ENCODE results near the gene CCNF. TPM values are rescaled to one million over a fixed set of nuclear protein-coding genes. Genes with fewer than 3 reads are reported as not detected.

The CCNF gene
- total and polyA plus RNA-seq, 9 of the 15 experiments (the other 6 are each of a cell fraction or from before 2014, with no cell fraction given) = 4.1 to 70.1 (median 29.5) TPM

DNA sequence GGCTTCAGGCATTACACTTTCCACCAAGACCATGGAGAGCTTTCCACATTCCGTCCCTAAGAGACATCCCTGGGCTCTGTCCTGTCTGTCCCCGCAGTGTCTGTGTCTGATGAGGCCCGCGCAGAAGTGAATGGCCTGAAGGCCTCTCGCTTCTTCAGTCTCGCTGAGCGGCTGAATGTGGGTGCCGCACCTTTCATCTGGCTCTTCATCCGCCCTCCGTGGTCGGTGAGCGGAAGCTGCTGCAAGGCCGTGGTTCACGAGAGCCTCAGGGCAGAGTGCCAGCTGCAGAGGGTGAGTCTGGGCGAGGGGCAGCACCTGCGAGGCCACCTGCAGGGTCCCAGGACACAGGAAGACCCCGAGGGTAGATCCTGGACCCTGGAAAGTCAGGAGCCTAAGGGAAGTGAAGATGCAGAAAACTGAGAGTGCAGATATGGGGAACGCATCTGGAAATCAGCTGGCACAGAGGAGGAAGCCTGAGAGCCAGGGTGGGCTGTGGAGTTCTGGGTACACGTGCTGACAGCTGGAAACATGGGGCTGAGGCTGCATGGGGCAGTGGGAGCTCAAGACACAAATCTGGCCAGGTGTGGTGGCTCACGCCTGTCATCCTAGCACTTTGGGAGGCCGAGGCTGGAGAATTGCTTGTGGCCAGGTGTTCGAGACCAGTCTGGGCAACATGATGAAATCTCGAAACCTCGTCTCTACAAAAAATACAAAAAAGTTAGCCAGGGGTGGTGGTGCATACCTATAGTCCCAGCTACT lies 8.0 kb downstream of the CCNF start:
- H3K79me2 ChIP-seq (ENCODE audit: control insufficient read depth, insufficient read depth, low read length) = peaks cover 4% of the 10 kb centered on the region; the same call in 2 of the 3 replicates
- 95% methylated on average over 16 of the region's 24 CpGs for WGBS (ENCODE audit: insufficient coverage, low coverage, missing lambda C conversion rate)
- FAIRE-seq (no peak), DNase-seq (ENCODE audit: extremely low read depth in 1 of 4, low spot score in 3 of 4) (no peak), ATAC-seq (no peak)
- H3K27me3 ChIP-seq (ENCODE audit: control insufficient read depth in 2 of 2, insufficient read depth in 2 of 2, low read length in 2 of 2) = no peaks in the 10 kb centered on the region
- no TSS peak for BruUV-seq (replicated peaks)
- H3K4me1 ChIP-seq (replicated peaks in 1 of 2; ENCODE audit: control insufficient read depth in 2 of 2, insufficient read depth in 2 of 2, low read length in 2 of 2) = peaks cover 0 to 3% of the 10 kb centered on the region in 2 experiments; a peak in 1 of 5 replicates
- H3K4me3 ChIP-seq = no peak overlapping the region
- no peaks in the 10 kb centered on the region for H3K9me3 ChIP-seq (replicated peaks; ENCODE audit: control insufficient read depth, insufficient read depth, low read depth, low read length)
- ChIA-PET CTCF (ENCODE audit: low intra/inter-chr PET ratio) (no interaction called here), POLR2A (interaction anchor here (1.0 to 1.2 kb wide), 2 partner anchors 13 to 282 kb away, joined by 3 to 7 read pairs; partner anchors contain the start of gene TRAF7)
- H4K20me1 ChIP-seq (replicated peaks; ENCODE audit: control insufficient read depth, insufficient read depth, low read length) = no peaks in the 10 kb centered on the region; the same call in 1 of the 2 replicates
- H3K36me3 ChIP-seq (ENCODE audit: control insufficient read depth, insufficient read depth, low read length) = peaks cover 84% of the 10 kb centered on the region
- no peaks in the 10 kb centered on the region for H3K9me1 ChIP-seq (ENCODE audit: control insufficient read depth, insufficient read depth, low read length)
- H2AFZ ChIP-seq (ENCODE audit: low read depth, low read length) = no peak overlapping the region
- no peak overlapping the region for H3K4me2 ChIP-seq (ENCODE audit: insufficient read depth, low read length)
- in situ Hi-C loops (cut with MboI) (no loop called here), intact Hi-C loops (cut with micrococcal nuclease) (no loop called here)
- H3K27ac ChIP-seq (ENCODE audit: extremely low read depth, low read depth, low read length) = no peak overlapping the region
- TF ChIP-seq POLR2G (IDR thresholded peaks at IDR 0.05; ENCODE audit: low read depth, low read length) (peak; percentile 64; the same call in 1 of the 2 replicates), ILF3 (IDR thresholded peaks at IDR 0.05; ENCODE audit: borderline replicate concordance) (no peak), SUPT5H (IDR thresholded peaks at IDR 0.05) (0 out of 2 replicates have a peak, but pooled peaks have one; percentile 19), RBFOX2 (IDR thresholded peaks at IDR 0.05; ENCODE audit: low read depth, low read length) (peak; percentile 42)
- H3K9ac ChIP-seq (ENCODE audit: insufficient read depth in 1 of 2, low read depth in 2 of 2, low read length in 2 of 2) = no peak overlapping the region

DNA sequence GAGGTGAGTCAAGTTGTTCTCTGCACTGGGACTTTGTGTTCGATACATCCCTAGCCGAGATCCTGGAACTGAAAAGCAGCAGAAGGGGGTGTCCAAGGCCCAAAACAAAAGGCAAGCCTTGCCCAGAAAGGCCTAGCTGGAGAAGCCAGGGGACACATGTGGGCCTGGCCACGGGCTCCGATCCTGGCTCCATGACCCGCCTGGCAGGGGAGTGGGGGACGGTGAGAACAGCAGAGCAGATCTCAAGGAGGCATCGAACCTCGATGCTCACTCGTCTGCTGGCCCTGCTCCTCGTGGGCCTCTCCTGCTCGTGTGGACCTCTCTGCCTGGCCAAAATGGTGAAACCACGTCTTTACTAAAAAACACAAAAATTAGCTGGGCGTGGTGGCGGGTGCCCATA lies 8.9 kb downstream of the CCNF start:
- POLR2A ChIA-PET = no interaction called here
- H3K79me2 ChIP-seq (ENCODE audit: control insufficient read depth, insufficient read depth, low read length) = no peaks in the 10 kb centered on the region; the same call in 2 of the 3 replicates
- no peak overlapping the region for H2AFZ ChIP-seq (ENCODE audit: low read depth, low read length)
- no peak overlapping the region for H3K4me3 ChIP-seq
- no peak overlapping the region for H3K27ac ChIP-seq (ENCODE audit: extremely low read depth, low read depth, low read length)
- in situ Hi-C loops (cut with MboI) (no loop called here), intact Hi-C loops (cut with micrococcal nuclease) (no loop called here)
- H3K4me1 ChIP-seq (replicated peaks in 1 of 2; ENCODE audit: control insufficient read depth in 2 of 2, insufficient read depth in 2 of 2, low read length in 2 of 2) = peaks cover 0 to 3% of the 10 kb centered on the region in 2 experiments; a peak in 1 of 5 replicates
- H3K9ac ChIP-seq (ENCODE audit: insufficient read depth in 1 of 2, low read depth in 2 of 2, low read length in 2 of 2) = peak overlapping the region in 1 of 2 experiments; percentile 45; a peak in 1 of 4 replicates
- ATAC-seq (no peak), DNase-seq (ENCODE audit: extremely low read depth in 1 of 4, low spot score in 3 of 4) (no peak), FAIRE-seq (no peak)
- BruUV-seq (replicated peaks) = TSS peak; percentile 7
- WGBS (ENCODE audit: insufficient coverage, low coverage, missing lambda C conversion rate) = 97% methylated on average over 13 of the region's 14 CpGs
- no peaks in the 10 kb centered on the region for H3K9me3 ChIP-seq (replicated peaks; ENCODE audit: control insufficient read depth, insufficient read depth, low read depth, low read length)
- H3K4me2 ChIP-seq (ENCODE audit: insufficient read depth, low read length) = no peak overlapping the region
- no peaks in the 10 kb centered on the region for H4K20me1 ChIP-seq (replicated peaks; ENCODE audit: control insufficient read depth, insufficient read depth, low read length)
- H3K27me3 ChIP-seq (ENCODE audit: control insufficient read depth in 2 of 2, insufficient read depth in 2 of 2, low read length in 2 of 2) = no peaks in the 10 kb centered on the region
- no peaks in the 10 kb centered on the region for H3K9me1 ChIP-seq (ENCODE audit: control insufficient read depth, insufficient read depth, low read length)
- CTCF ChIA-PET (ENCODE audit: low intra/inter-chr PET ratio) = no interaction called here
- TF ChIP-seq, protein P1, sequence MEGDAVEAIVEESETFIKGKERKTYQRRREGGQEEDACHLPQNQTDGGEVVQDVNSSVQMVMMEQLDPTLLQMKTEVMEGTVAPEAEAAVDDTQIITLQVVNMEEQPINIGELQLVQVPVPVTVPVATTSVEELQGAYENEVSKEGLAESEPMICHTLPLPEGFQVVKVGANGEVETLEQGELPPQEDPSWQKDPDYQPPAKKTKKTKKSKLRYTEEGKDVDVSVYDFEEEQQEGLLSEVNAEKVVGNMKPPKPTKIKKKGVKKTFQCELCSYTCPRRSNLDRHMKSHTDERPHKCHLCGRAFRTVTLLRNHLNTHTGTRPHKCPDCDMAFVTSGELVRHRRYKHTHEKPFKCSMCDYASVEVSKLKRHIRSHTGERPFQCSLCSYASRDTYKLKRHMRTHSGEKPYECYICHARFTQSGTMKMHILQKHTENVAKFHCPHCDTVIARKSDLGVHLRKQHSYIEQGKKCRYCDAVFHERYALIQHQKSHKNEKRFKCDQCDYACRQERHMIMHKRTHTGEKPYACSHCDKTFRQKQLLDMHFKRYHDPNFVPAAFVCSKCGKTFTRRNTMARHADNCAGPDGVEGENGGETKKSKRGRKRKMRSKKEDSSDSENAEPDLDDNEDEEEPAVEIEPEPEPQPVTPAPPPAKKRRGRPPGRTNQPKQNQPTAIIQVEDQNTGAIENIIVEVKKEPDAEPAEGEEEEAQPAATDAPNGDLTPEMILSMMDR (IDR thresholded peaks at IDR 0.05 in 2 of 3, conservative IDR thresholded peaks at IDR 0.05 in 1 of 3; ENCODE audit: insufficient read depth in 2 of 3, low read depth in 1 of 3, low read length in 3 of 3) = 0 out of 6 replicates have a peak, but pooled peaks of 1 of the 3 experiments have one; percentile 3
- TF ChIP-seq RAD51 (IDR thresholded peaks at IDR 0.05; ENCODE audit: borderline replicate concordance, low read depth) (no peak), RBBP5 (IDR thresholded peaks at IDR 0.05; ENCODE audit: borderline replicate concordance, insufficient read depth, low read length, poor library complexity, severe bottlenecking) (no peak)
- H3K36me3 ChIP-seq (ENCODE audit: control insufficient read depth, insufficient read depth, low read length) = peaks cover 76% of the 10 kb centered on the region

All from K562 (cell line).